OCI-LY3 (cell line): ENCODE data around the gene WDR93.

Experiments
- H2AFZ ChIP-seq: fragments of 200-600, 300-600 bp; shearing (Covaris generic); 2 replicates; pipeline ENCODE4 v1.6.0; 2014; ENCODE audit warnings: antibody characterized with exemption, low read depth, low read length
- H3K27ac ChIP-seq: fragments of 200-600, 300-600 bp; sonication (generic); 2 replicates; pipeline ENCODE4 v1.5.1; 2014; ENCODE audit warnings: mild to moderate bottlenecking, low read length, moderate library complexity, mixed read lengths
- H3K27me3 ChIP-seq: fragments of 200-600, 300-600 bp; sonication (generic); 2 replicates; pipeline ENCODE4 v1.6.1; 2014; ENCODE audit warnings: low read depth, low read length, mixed read lengths
- H3K36me3 ChIP-seq: fragments of 200-600, 300-600 bp; sonication (generic); replicated peaks from 2 replicates; pipeline ENCODE3; 2014; ENCODE audit warnings: low read depth, low read length, mixed read lengths
- H3K4me1 ChIP-seq: fragments of 300-600, 200-600 bp; sonication (generic); 2 replicates; pipeline ENCODE4 v1.6.1; 2014; ENCODE audit warnings: low read length, mixed read lengths
- H3K4me2 ChIP-seq: fragments of 200-600, 300-600 bp; sonication (generic); 2 replicates; pipeline ENCODE4 v1.6.1; 2014; ENCODE audit warnings: low read length, mixed read lengths
- H3K4me3 ChIP-seq: fragments of 300-600, 200-600 bp; sonication (generic); 2 replicates; pipeline ENCODE4 v1.5.1; 2014; ENCODE audit warnings: antibody characterized with exemption, mild to moderate bottlenecking, low read length, moderate library complexity
- H3K79me2 ChIP-seq: fragments of 300-600, 200-600 bp; shearing (Covaris generic); 2 replicates; pipeline ENCODE4 v1.6.1; 2014; ENCODE audit warnings: mild to moderate bottlenecking, low read length, mixed read lengths
- H3K9ac ChIP-seq: fragments of 300-600, 200-600 bp; shearing (Covaris generic); 2 replicates; pipeline ENCODE4 v1.6.0; 2014; ENCODE audit warnings: mild to moderate bottlenecking, low read length, moderate library complexity
- H3K9me3 ChIP-seq: fragments of 200-600, 300-600 bp; shearing (Covaris generic); 2 replicates; pipeline ENCODE4 v1.6.1; 2014; ENCODE audit warnings: low read length, mixed read lengths; ENCODE audit not compliant: insufficient read depth
- H4K20me1 ChIP-seq: fragments of 200-600, 300-600 bp; sonication (generic); 2 replicates; pipeline ENCODE4 v1.6.1; 2016; ENCODE audit warnings: low read length, mixed read lengths; ENCODE audit not compliant: insufficient read depth
- CTCF ChIP-seq: fragments of 200-600, 300-600 bp; sonication (generic); IDR thresholded peaks from 2 replicates; pipeline ENCODE4 v1.5.1; 2014; ENCODE audit warnings: antibody characterized with exemption, low read length, low read depth
- EZH2phosphoT487 ChIP-seq: fragments of 200-600 bp; shearing (Covaris generic); IDR thresholded peaks from 2 replicates; pipeline ENCODE4 v1.6.1; 2018; ENCODE audit warnings: antibody characterized with exemption, mixed run types, low read depth

Gene WDR93

GRCh38 chr15:89646416-89647141, 44.0 kb upstream of the WDR93 start:
- TF ChIP-seq CTCF (no peak), EZH2phosphoT487 (no peak)
- H2AFZ ChIP-seq = no peak overlapping the region
- H3K4me1 ChIP-seq = no peaks in the 10 kb centered on the region
- H3K27ac ChIP-seq = no peak overlapping the region
- H3K9me3 ChIP-seq = no peaks in the 10 kb centered on the region
- peaks cover 16% of the 10 kb centered on the region for H3K36me3 ChIP-seq
- H3K4me2 ChIP-seq = no peak overlapping the region
- no peaks in the 10 kb centered on the region for H3K27me3 ChIP-seq
- no peaks in the 10 kb centered on the region for H4K20me1 ChIP-seq
- no peak overlapping the region for H3K9ac ChIP-seq
- no peaks in the 10 kb centered on the region for H3K79me2 ChIP-seq
- no peak overlapping the region for H3K4me3 ChIP-seq

GRCh38 chr15:89647191-89647851, 43.3 kb upstream of the WDR93 start:
- no peaks in the 10 kb centered on the region for H3K4me1 ChIP-seq
- H3K9me3 ChIP-seq = no peaks in the 10 kb centered on the region
- no peak overlapping the region for H2AFZ ChIP-seq
- H3K79me2 ChIP-seq = no peaks in the 10 kb centered on the region
- no peak overlapping the region for H3K9ac ChIP-seq
- H3K27ac ChIP-seq = no peak overlapping the region
- H3K4me2 ChIP-seq = no peak overlapping the region
- no peak overlapping the region for H3K4me3 ChIP-seq
- no peaks in the 10 kb centered on the region for H3K27me3 ChIP-seq
- TF ChIP-seq EZH2phosphoT487 (no peak), CTCF (peak; percentile 70)
- no peaks in the 10 kb centered on the region for H4K20me1 ChIP-seq
- peaks cover 15% of the 10 kb centered on the region for H3K36me3 ChIP-seq

GRCh38 chr15:89648106-89649012, 42.3 kb upstream of the WDR93 start:
- Histone ChIP-seq H2AFZ (no peak overlapping the region), H3K9me3 (no peaks in the 10 kb centered on the region), H3K4me1 (no peaks in the 10 kb centered on the region), H3K27ac (no peak overlapping the region), H3K4me2 (no peak overlapping the region), H3K79me2 (no peaks in the 10 kb centered on the region), H3K27me3 (no peaks in the 10 kb centered on the region), H4K20me1 (no peaks in the 10 kb centered on the region), H3K9ac (no peak overlapping the region), H3K36me3 (peaks cover 15% of the 10 kb centered on the region), H3K4me3 (no peak overlapping the region)
- TF ChIP-seq EZH2phosphoT487 (no peak), CTCF (no peak)
